NCI-H1092 treated with DMSO at 0.1 percent for 48 hours (cell line): ENCODE measurements around the gene RAD51AP2.
"Not testable (repeated sequence)": the region's sequence is repeated elsewhere in the genome, so short reads cannot be mapped to it uniquely, and the experiment has no call there.

Source experiments
- DNase-seq: peaks from one replicate; lab custom pipeline; 2025; lab: John Stamatoyannopoulos, UW

RAD51AP2 gene

GRCh38 chr2:17538022-17538843, 20.0 kb upstream of the RAD51AP2 start:
- no peak for DNase-seq

- no peak for DNase-seq
Measured at GRCh38 chr2:17536416-17536815, 18.2 kb upstream of the RAD51AP2 start.

- no peak for DNase-seq
Measured at GRCh38 chr2:17533546-17533945, 15.3 kb upstream of the RAD51AP2 start.

GRCh38 chr2:17529771-17530170, 11.5 kb upstream of the RAD51AP2 start:
- no peak for DNase-seq

GRCh38 chr2:17522303-17522702, 4.1 kb upstream of the RAD51AP2 start:
- no peak for DNase-seq

- DNase-seq = no peak
Measured at GRCh38 chr2:17521621-17522020, 3.4 kb upstream of the RAD51AP2 start.

- no peak for DNase-seq
Measured at GRCh38 chr2:17520761-17521160, 2.5 kb upstream of the RAD51AP2 start.

GRCh38 chr2:17519486-17519885, 1.2 kb upstream of the RAD51AP2 start:
- no peak for DNase-seq

- DNase-seq = no peak
Measured at GRCh38 chr2:17517481-17518211, 594 bp downstream of the RAD51AP2 start.

GRCh38 chr2:17515652-17516051, 2.6 kb downstream of the RAD51AP2 start:
- DNase-seq = no peak

GRCh38 chr2:17506736-17507616, 11.3 kb downstream of the RAD51AP2 start:
- no peak for DNase-seq

- DNase-seq = no peak
Measured at GRCh38 chr2:17497718-17498117, 20.5 kb downstream of the RAD51AP2 start.

GRCh38 chr2:17495590-17495989, 22.6 kb downstream of the RAD51AP2 start:
- DNase-seq = no peak

GRCh38 chr2:17490165-17490564, 28.1 kb downstream of the RAD51AP2 start:
- not testable (repeated sequence) for DNase-seq

GRCh38 chr2:17488610-17489009, 29.6 kb downstream of the RAD51AP2 start:
- not testable (repeated sequence) for DNase-seq

GRCh38 chr2:17483496-17483895, 34.7 kb downstream of the RAD51AP2 start:
- no peak for DNase-seq

- DNase-seq = no peak
Measured at GRCh38 chr2:17482651-17483050, 35.6 kb downstream of the RAD51AP2 start.

- no peak for DNase-seq
Measured at GRCh38 chr2:17479875-17480274, 38.4 kb downstream of the RAD51AP2 start.

- no peak for DNase-seq
Measured at GRCh38 chr2:17476830-17477229, 41.4 kb downstream of the RAD51AP2 start.

GRCh38 chr2:17476064-17476463, 42.2 kb downstream of the RAD51AP2 start:
- no peak for DNase-seq

GRCh38 chr2:17475286-17475685, 43.0 kb downstream of the RAD51AP2 start:
- DNase-seq = no peak

GRCh38 chr2:17471979-17472378, 46.3 kb downstream of the RAD51AP2 start:
- DNase-seq = no peak
